Measurements from ENCODE around the gene TMPRSS2. TPM values are rescaled to one million over a fixed set of nuclear protein-coding genes. Genes with fewer than 3 reads are reported as not detected.

Gene TMPRSS2
- total RNA-seq, 3 donors from 2014 or later: 0.24 to 0.33 (median 0.30) TPM

DNA sequence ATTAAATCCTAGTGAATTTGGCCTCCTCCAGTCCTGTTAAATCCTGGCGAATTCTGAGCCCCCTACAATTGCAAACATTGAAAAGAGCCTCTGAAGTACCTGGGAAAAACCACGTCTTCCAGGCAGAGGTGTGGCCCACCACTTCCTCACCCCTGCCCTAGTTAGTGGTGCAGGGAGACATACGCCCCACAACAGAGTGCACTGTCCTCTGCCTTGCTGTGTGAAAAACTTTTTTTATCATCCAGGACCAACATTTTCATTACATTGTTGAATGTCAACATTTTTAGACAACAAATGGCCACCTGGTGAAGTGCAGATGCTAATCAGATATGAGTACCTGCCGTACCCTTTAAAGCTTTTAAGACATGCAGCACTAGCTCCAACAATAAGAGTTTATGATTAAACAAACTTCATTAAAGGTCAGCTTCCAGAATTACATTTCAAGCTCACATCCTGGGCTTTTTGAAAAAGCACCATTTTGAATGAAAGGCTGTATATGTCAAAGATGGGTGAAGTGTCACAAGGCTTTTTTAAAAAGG lies 13.6 kb upstream of the TMPRSS2 start:
- ATAC-seq (no peak), DNase-seq (no peak)
- H3K4me3 Mint-ChIP-seq: no peak overlapping the region
- peaks cover 9% of the 10 kb centered on the region for H3K4me1 Mint-ChIP-seq (ENCODE audit: low read depth)
- no peaks in the 10 kb centered on the region for H3K36me3 Mint-ChIP-seq (ENCODE audit: insufficient read depth)
- H3K27me3 Mint-ChIP-seq (ENCODE audit: low read depth): peaks cover 8% of the 10 kb centered on the region
- no peaks in the 10 kb centered on the region for H3K9me3 Mint-ChIP-seq

DNA sequence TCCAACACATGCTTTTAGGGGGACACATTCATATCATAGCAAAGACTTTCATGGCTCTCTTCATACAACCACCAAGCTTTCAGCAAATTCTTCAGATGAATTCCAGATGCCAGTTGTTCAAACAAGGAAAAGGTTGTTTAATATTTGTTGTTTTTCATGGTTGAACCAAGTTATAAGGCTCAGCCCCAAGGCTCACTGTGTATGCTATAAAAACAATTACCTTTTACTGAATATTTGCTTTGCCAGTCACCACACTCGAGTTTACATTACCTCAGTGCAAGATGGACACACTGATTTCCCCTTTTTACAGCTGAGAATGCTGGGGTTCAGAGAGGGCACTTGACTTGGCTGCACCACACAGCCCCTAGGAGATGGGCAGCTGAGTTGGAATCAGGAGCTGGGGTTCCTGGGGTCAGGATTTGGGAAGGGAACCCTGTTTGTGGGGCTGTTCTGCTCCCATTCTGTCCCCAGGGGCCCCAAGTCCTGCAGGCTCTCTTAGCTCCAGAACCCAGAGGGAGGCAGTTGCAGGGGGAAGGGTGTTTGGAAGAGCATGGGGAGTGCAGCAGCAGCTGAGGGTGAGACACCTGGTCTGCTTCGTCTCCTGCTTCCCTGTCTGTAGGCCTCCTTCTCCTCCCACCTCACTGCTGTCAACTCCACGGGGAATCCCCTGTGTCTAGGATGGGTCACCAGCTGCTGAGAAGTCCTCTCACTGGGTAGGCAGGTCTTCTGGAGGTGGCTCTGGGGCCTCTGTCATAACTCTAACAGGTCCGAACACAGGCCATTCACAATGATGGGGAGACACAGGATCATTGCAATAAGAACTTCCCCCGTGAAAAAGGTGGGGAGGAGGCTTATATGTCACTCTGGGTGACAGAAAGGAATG lies 12.8 kb upstream of the TMPRSS2 start:
- H3K9me3 Mint-ChIP-seq: no peaks in the 10 kb centered on the region
- ATAC-seq (peak in 1 of 2 donors; percentile 37), DNase-seq (no peak)
- peaks cover 9% of the 10 kb centered on the region for H3K4me1 Mint-ChIP-seq (ENCODE audit: low read depth)
- H3K4me3 Mint-ChIP-seq: no peak overlapping the region
- H3K27me3 Mint-ChIP-seq (ENCODE audit: low read depth): peaks cover 6% of the 10 kb centered on the region
- H3K36me3 Mint-ChIP-seq (ENCODE audit: insufficient read depth): no peaks in the 10 kb centered on the region

DNA sequence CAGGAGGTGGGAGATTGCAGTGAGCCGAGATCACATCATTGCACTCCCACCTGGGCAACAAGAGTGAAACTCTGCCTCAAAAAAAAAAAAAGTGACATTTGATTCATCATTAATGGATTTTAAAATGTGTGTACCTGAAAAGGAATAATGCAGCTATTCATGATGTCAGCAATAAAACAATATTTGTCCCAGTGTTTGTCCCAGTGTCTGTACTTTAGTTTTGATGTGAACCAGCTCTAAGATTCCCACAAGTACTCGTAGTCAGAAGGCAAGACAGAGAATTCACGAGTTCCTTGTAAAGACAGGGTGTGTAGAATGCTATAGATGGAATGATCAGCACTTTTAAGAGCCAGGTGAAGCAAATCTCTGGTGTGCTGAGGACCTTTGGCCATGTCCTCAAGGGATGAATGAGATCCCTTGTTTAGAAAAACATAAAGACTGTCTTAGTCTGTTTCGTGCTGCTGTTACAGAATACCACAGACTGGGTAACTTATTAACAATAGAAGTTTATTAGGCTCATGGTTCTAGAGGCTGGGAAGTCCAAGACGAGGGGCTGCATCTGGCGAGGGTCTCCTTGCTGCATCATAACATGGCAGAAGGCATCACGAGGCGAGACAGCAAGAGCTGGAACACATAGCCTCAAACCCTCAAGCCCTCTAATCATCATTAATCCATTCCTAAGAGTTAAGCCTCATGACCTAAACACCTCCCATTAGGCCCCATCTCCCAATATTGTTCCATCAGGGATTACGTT lies 12.0 kb upstream of the TMPRSS2 start:
- H3K4me3 Mint-ChIP-seq: no peak overlapping the region
- no peaks in the 10 kb centered on the region for H3K9me3 Mint-ChIP-seq
- H3K36me3 Mint-ChIP-seq (ENCODE audit: insufficient read depth): no peaks in the 10 kb centered on the region
- H3K27me3 Mint-ChIP-seq (ENCODE audit: low read depth): peaks cover 3% of the 10 kb centered on the region
- DNase-seq: no peak
- peaks cover 9% of the 10 kb centered on the region for H3K4me1 Mint-ChIP-seq (ENCODE audit: low read depth)
- ATAC-seq: no peak

DNA sequence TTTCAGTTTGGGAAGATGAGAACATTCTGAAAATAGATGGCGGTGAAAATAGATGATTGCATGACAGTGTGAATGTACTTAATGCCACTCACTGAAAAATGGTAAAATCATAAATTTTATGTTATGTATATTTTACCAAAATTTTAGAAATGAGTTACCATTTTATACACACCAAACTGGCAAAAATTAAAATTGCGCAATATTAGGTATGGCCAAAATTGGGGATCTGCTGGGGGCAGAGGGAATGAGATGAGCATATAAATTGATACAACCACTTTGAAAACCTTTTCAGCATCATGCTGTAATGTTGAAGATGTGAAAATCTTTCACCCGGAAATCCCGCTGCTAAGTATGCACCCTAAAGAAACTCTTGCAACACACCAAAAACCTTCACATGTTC lies 10.8 kb upstream of the TMPRSS2 start:
- H3K36me3 Mint-ChIP-seq (ENCODE audit: insufficient read depth): no peaks in the 10 kb centered on the region
- H3K27me3 Mint-ChIP-seq (ENCODE audit: low read depth): peaks cover 1% of the 10 kb centered on the region
- no peak overlapping the region for H3K4me3 Mint-ChIP-seq
- DNase-seq (no peak), ATAC-seq (no peak)
- no peaks in the 10 kb centered on the region for H3K9me3 Mint-ChIP-seq
- H3K4me1 Mint-ChIP-seq (ENCODE audit: low read depth): peaks cover 9% of the 10 kb centered on the region

GRCh38 chr21:41511858-41512257 lies 3.9 kb upstream of the TMPRSS2 start:
- ATAC-seq (no peak), DNase-seq (no peak)
- no peak overlapping the region for H3K4me3 Mint-ChIP-seq
- H3K4me1 Mint-ChIP-seq (ENCODE audit: low read depth): no peaks in the 10 kb centered on the region
- H3K27me3 Mint-ChIP-seq (ENCODE audit: low read depth): peaks cover 25% of the 10 kb centered on the region
- no peaks in the 10 kb centered on the region for H3K9me3 Mint-ChIP-seq
- H3K36me3 Mint-ChIP-seq (ENCODE audit: insufficient read depth): no peaks in the 10 kb centered on the region

DNA sequence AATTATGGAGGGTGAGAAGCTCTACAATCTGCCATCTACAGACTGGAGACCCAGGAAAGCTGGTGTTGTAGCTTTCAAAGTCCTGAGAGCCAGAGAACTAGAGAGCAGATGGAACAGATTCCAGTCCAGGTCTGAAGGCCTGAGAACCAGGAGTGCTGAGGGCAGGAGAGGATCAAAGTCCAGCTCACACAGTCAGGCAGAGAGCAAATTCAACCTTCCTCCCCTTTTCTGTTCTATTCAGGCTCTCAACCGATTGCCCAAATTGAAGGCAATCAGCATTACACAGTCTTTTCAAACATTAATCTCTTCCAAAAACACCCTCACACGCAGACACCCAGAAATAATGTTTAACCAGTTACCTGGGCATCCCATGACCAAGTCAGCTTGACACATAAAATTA lies 2.5 kb upstream of the TMPRSS2 start:
- DNase-seq: no peak
- Mint-ChIP-seq H3K9me3 (no peaks in the 10 kb centered on the region), H3K4me1 (ENCODE audit: low read depth) (no peaks in the 10 kb centered on the region), H3K4me3 (no peak overlapping the region), H3K36me3 (ENCODE audit: insufficient read depth) (no peaks in the 10 kb centered on the region), H3K27me3 (ENCODE audit: low read depth) (peaks cover 38% of the 10 kb centered on the region)
- ATAC-seq: no peak

GRCh38 chr21:41509733-41510132 lies 1.8 kb upstream of the TMPRSS2 start:
- Mint-ChIP-seq H3K36me3 (ENCODE audit: insufficient read depth) (no peaks in the 10 kb centered on the region), H3K4me3 (no peak overlapping the region), H3K4me1 (ENCODE audit: low read depth) (no peaks in the 10 kb centered on the region), H3K27me3 (ENCODE audit: low read depth) (peaks cover 40% of the 10 kb centered on the region), H3K9me3 (no peaks in the 10 kb centered on the region)
- no peak for ATAC-seq
- no peak for DNase-seq

DNA sequence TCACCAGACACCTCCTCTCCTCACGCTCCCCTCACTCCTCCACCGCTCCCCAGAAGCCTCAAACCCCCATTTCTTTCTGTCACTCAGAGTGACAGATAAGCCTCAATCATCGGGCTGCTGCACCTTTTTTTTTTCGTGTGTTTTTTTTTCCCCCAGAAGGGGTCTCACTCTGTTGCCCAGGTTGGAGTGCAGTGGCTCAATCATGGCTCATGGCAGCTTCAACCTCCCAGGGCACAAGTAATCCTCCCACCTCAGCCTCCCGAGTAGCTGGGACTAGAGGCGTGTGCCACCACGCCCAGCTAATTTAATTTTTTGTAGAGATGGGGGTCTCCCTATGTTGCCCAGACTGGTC lies 1.2 kb upstream of the TMPRSS2 start:
- Mint-ChIP-seq H3K27me3 (ENCODE audit: low read depth) (peaks cover 44% of the 10 kb centered on the region), H3K4me3 (no peak overlapping the region), H3K9me3 (no peaks in the 10 kb centered on the region), H3K36me3 (ENCODE audit: insufficient read depth) (no peaks in the 10 kb centered on the region), H3K4me1 (ENCODE audit: low read depth) (no peaks in the 10 kb centered on the region)
- ATAC-seq: no peak
- no peak for DNase-seq

GRCh38 chr21:41508415-41509144 lies 622 bp upstream of the TMPRSS2 start:
- DNase-seq: no peak
- Mint-ChIP-seq H3K36me3 (ENCODE audit: insufficient read depth) (no peaks in the 10 kb centered on the region), H3K4me3 (no peak overlapping the region), H3K27me3 (ENCODE audit: low read depth) (peaks cover 45% of the 10 kb centered on the region), H3K4me1 (ENCODE audit: low read depth) (no peaks in the 10 kb centered on the region), H3K9me3 (no peaks in the 10 kb centered on the region)
- ATAC-seq: no peak

GRCh38 chr21:41506611-41507520 lies 1.1 kb downstream of the TMPRSS2 start:
- Mint-ChIP-seq H3K27me3 (ENCODE audit: low read depth) (peaks cover 51% of the 10 kb centered on the region), H3K4me1 (ENCODE audit: low read depth) (no peaks in the 10 kb centered on the region), H3K4me3 (no peak overlapping the region), H3K36me3 (ENCODE audit: insufficient read depth) (no peaks in the 10 kb centered on the region), H3K9me3 (no peaks in the 10 kb centered on the region)
- DNase-seq (no peak), ATAC-seq (no peak)

DNA sequence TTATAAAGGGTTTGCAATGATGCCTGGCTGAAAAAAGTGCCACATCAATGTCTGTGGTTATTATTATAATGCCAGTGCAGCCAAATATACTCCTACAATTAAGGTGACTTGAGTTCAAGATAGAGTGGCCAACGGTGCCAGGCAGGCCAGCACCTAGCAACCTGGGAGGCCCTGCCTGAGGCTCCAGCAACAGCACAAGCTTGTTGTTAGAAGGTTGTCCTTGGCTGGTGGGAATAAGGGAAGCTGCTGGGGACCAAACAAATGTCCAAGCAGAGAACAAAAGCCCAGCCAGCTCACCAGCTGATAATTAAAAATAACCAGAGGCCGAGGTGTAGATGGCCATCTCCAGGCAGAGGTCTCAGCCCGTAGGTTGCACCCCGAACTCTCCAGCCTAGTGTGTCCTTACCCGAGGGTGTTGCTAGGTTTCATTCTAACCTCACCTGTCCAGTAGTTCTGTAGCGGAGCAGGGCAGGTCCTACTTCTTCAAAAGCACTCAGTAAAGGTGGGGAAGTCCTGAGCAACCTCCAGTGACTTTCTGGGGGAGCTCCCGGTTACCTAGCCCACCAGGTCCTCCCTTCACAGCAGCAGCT lies 1.9 kb downstream of the TMPRSS2 start:
- no peak for ATAC-seq
- Mint-ChIP-seq H3K4me1 (ENCODE audit: low read depth) (no peaks in the 10 kb centered on the region), H3K27me3 (ENCODE audit: low read depth) (peaks cover 52% of the 10 kb centered on the region), H3K4me3 (no peak overlapping the region), H3K9me3 (no peaks in the 10 kb centered on the region), H3K36me3 (ENCODE audit: insufficient read depth) (no peaks in the 10 kb centered on the region)
- DNase-seq: no peak

DNA sequence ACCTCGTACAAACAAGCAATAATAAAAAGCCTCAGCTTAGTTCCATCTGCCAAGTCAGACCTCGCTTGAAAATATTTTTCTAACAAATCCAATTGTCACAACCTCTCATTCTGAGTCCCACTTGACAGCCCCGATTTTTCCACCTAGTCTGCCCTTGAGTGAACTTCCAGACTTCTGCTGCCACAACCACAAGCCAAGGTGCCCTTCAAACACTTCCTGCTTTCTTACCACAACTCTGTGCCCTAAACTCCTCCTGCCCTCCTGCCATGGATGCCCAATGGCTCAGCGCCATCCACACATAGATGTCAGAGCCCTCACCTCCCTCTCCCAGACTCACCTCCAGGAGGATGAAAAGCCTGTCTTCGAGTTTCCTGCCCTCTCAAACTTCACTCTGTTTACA lies 3.9 kb downstream of the TMPRSS2 start:
- ATAC-seq (no peak), DNase-seq (no peak)
- Mint-ChIP-seq H3K4me1 (ENCODE audit: low read depth) (no peaks in the 10 kb centered on the region), H3K4me3 (no peak overlapping the region), H3K36me3 (ENCODE audit: insufficient read depth) (no peaks in the 10 kb centered on the region), H3K9me3 (no peaks in the 10 kb centered on the region), H3K27me3 (ENCODE audit: low read depth) (peaks cover 40% of the 10 kb centered on the region)

DNA sequence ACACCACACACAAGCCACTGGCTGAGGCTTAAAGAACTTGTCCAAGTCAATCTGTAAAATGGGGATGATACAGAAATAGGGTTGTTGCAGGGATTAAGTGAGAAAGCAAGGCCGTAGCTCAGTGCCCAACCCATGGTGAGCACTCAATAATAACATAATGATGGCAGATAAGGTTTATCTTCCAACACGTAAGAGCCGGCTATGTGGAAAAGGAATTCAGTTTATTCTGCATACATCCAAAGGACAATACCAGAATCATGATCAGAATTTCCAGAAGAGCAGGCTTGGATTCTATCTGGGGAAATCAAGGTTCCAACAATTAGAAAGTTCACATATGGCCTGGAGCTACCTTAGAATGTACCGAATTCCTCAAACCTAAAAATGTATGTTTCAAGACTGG lies 4.6 kb downstream of the TMPRSS2 start:
- H3K36me3 Mint-ChIP-seq (ENCODE audit: insufficient read depth): no peaks in the 10 kb centered on the region

More for the DNA sequence above, 4.6 kb downstream of the TMPRSS2 start:
- no peaks in the 10 kb centered on the region for H3K9me3 Mint-ChIP-seq
- ATAC-seq (no peak), DNase-seq (no peak)
- H3K4me1 Mint-ChIP-seq (ENCODE audit: low read depth): no peaks in the 10 kb centered on the region
- peaks cover 38% of the 10 kb centered on the region for H3K27me3 Mint-ChIP-seq (ENCODE audit: low read depth)
- H3K4me3 Mint-ChIP-seq: no peak overlapping the region

All from activated T-cell treated with anti-CD3 and anti-CD28 coated beads, Interleukin-2, amount 50 U/mL, for 4 hours (primary cell).